ENCODE results near the gene RASGRP1. TPM values are rescaled to one million over a fixed set of nuclear protein-coding genes. Genes with fewer than 3 reads are reported as not detected.

Gene RASGRP1
- total and polyA plus RNA-seq, 2 donors (not counting 1 experiment from before 2014, with no cell fraction given): 17.7 to 24.7 TPM

GRCh38 chr15:38551720-38552648 lies 12.6 kb downstream of the RASGRP1 start:
- ChIA-PET CTCF (interaction anchor here (1.1 to 8.2 kb wide), 4 partner anchors 12 to 147 kb away, joined by 6 to 30 read pairs (median 20); partner anchors contain the start of gene RASGRP1), POLR2A (no interaction called here)
- Mint-ChIP-seq H3K27ac (no peak overlapping the region), H3K4me1 (peaks cover 39% of the 10 kb centered on the region), H3K4me3 (no peak overlapping the region), H3K27me3 (no peaks in the 10 kb centered on the region), H3K9me3 (ENCODE audit: insufficient read depth) (no peaks in the 10 kb centered on the region)
- Histone ChIP-seq H3K36me3 (replicated peaks in 1 of 2; ENCODE audit: control extremely low read depth in 1 of 2, control insufficient read depth in 1 of 2, extremely low read depth in 1 of 2, insufficient read depth in 2 of 2, low read length in 1 of 2) (peaks cover 1 to 42% of the 10 kb centered on the region in 2 experiments), H3K27me3 (replicated peaks in 1 of 4; ENCODE audit: control extremely low read depth in 1 of 4, control insufficient read depth in 3 of 4, insufficient read depth in 4 of 4, low read length in 3 of 4) (no peaks in the 10 kb centered on the region), H3K27ac (ENCODE audit: low read length in 2 of 2) (no peak overlapping the region), H3K4me3 (ENCODE audit: control extremely low read depth in 1 of 5, extremely low read depth in 1 of 5, insufficient read depth in 1 of 5, low read depth in 2 of 5, low read length in 4 of 5) (no peak overlapping the region), H3K9ac (ENCODE audit: low read length) (no peak overlapping the region), H4K20me1 (ENCODE audit: control insufficient read depth, insufficient read depth, low read length, poor library complexity, severe bottlenecking) (peaks cover 11% of the 10 kb centered on the region), H3K79me2 (ENCODE audit: control insufficient read depth, insufficient read depth, low read length) (peaks cover 93% of the 10 kb centered on the region), H3K9me3 (ENCODE audit: control extremely low read depth in 1 of 3, control insufficient read depth in 2 of 3, insufficient read depth in 1 of 3, low read length in 2 of 3) (no peaks in the 10 kb centered on the region), H3K4me2 (replicated peaks; ENCODE audit: low read depth, low read length, poor library complexity, severe bottlenecking) (no peak overlapping the region), H2AFZ (ENCODE audit: insufficient read depth, low read depth, low read length, poor library complexity, severe bottlenecking) (no peak overlapping the region), H3K4me1 (ENCODE audit: control insufficient read depth in 2 of 2, insufficient read depth in 2 of 2, low read length in 2 of 2) (peaks cover 13 to 18% of the 10 kb centered on the region in 2 donors)
- TF ChIP-seq EZH2 (IDR thresholded peaks at IDR 0.05; ENCODE audit: borderline replicate concordance, insufficient read depth, low read depth, low read length, poor library complexity, severe bottlenecking): no peak
- TF ChIP-seq, protein P1, sequence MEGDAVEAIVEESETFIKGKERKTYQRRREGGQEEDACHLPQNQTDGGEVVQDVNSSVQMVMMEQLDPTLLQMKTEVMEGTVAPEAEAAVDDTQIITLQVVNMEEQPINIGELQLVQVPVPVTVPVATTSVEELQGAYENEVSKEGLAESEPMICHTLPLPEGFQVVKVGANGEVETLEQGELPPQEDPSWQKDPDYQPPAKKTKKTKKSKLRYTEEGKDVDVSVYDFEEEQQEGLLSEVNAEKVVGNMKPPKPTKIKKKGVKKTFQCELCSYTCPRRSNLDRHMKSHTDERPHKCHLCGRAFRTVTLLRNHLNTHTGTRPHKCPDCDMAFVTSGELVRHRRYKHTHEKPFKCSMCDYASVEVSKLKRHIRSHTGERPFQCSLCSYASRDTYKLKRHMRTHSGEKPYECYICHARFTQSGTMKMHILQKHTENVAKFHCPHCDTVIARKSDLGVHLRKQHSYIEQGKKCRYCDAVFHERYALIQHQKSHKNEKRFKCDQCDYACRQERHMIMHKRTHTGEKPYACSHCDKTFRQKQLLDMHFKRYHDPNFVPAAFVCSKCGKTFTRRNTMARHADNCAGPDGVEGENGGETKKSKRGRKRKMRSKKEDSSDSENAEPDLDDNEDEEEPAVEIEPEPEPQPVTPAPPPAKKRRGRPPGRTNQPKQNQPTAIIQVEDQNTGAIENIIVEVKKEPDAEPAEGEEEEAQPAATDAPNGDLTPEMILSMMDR (IDR thresholded peaks at IDR 0.05): no peak
- no CpG with 5 or more reads among the region's 7 CpGs for WGBS (ENCODE audit: insufficient coverage)
- no peak for DNase-seq
- intact Hi-C loops (cut with micrococcal nuclease): no loop called here
- ATAC-seq (ENCODE audit: low read depth): no peak

GRCh38 chr15:38549222-38549621 lies 15.4 kb downstream of the RASGRP1 start:
- no peak for ATAC-seq (ENCODE audit: low read depth)
- Mint-ChIP-seq H3K27ac (no peak overlapping the region), H3K4me3 (no peak overlapping the region), H3K4me1 (peaks cover 20% of the 10 kb centered on the region), H3K27me3 (no peaks in the 10 kb centered on the region), H3K9me3 (ENCODE audit: insufficient read depth) (no peaks in the 10 kb centered on the region)
- CTCF ChIA-PET: interaction anchor here (1.2 kb wide), 1 partner anchor 108 kb away, joined by 3 read pairs; no protein-coding TSS in a partner anchor
- Histone ChIP-seq H3K9ac (ENCODE audit: low read length) (no peak overlapping the region), H3K79me2 (ENCODE audit: control insufficient read depth, insufficient read depth, low read length) (peaks cover 92% of the 10 kb centered on the region), H3K4me2 (replicated peaks; ENCODE audit: low read depth, low read length, poor library complexity, severe bottlenecking) (no peak overlapping the region), H3K27me3 (replicated peaks in 1 of 4; ENCODE audit: control extremely low read depth in 1 of 4, control insufficient read depth in 3 of 4, insufficient read depth in 4 of 4, low read length in 3 of 4) (no peaks in the 10 kb centered on the region), H3K27ac (ENCODE audit: low read length in 2 of 2) (no peak overlapping the region), H3K36me3 (replicated peaks in 1 of 2; ENCODE audit: control extremely low read depth in 1 of 2, control insufficient read depth in 1 of 2, extremely low read depth in 1 of 2, insufficient read depth in 2 of 2, low read length in 1 of 2) (peaks cover 1 to 36% of the 10 kb centered on the region in 2 experiments), H4K20me1 (ENCODE audit: control insufficient read depth, insufficient read depth, low read length, poor library complexity, severe bottlenecking) (peaks cover 8% of the 10 kb centered on the region), H3K4me1 (ENCODE audit: control insufficient read depth in 2 of 2, insufficient read depth in 2 of 2, low read length in 2 of 2) (peaks cover 1 to 5% of the 10 kb centered on the region in 2 donors), H2AFZ (ENCODE audit: insufficient read depth, low read depth, low read length, poor library complexity, severe bottlenecking) (no peak overlapping the region), H3K4me3 (ENCODE audit: control extremely low read depth in 1 of 5, extremely low read depth in 1 of 5, insufficient read depth in 1 of 5, low read depth in 2 of 5, low read length in 4 of 5) (no peak overlapping the region), H3K9me3 (ENCODE audit: control extremely low read depth in 1 of 3, control insufficient read depth in 2 of 3, insufficient read depth in 1 of 3, low read length in 2 of 3) (no peaks in the 10 kb centered on the region)
- no peak for DNase-seq
- no peak for TF ChIP-seq EZH2 (IDR thresholded peaks at IDR 0.05; ENCODE audit: borderline replicate concordance, insufficient read depth, low read depth, low read length, poor library complexity, severe bottlenecking)
- TF ChIP-seq, protein P1 (IDR thresholded peaks at IDR 0.05): no peak
- POLR2A ChIA-PET: no interaction called here
- intact Hi-C loops (cut with micrococcal nuclease): no loop called here

All from B cell (primary cell).